Astrocyte of the hippocampus (primary cell): ENCODE data around the gene SLC43A2.

Experiments
- DNase-seq: peaks from one replicate; pipeline ENCODE4 v3.0.0; 2011; ENCODE audit warnings: low read depth, low spot score

SLC43A2 gene

GRCh38 chr17:1562176-1562643 lies 66.4 kb downstream of the SLC43A2 start:
- no peak for DNase-seq

- peak; percentile 66 for DNase-seq
Measured at GRCh38 chr17:1561420-1562175, 67.0 kb downstream of the SLC43A2 start.

GRCh38 chr17:1560858-1561355 lies 67.7 kb downstream of the SLC43A2 start:
- DNase-seq: no peak

GRCh38 chr17:1560101-1560857 lies 68.4 kb downstream of the SLC43A2 start:
- no peak for DNase-seq

GRCh38 chr17:1559047-1560043 lies 69.3 kb downstream of the SLC43A2 start:
- no peak for DNase-seq

- no peak for DNase-seq
Measured at GRCh38 chr17:1558401-1558800, 70.2 kb downstream of the SLC43A2 start.

GRCh38 chr17:1557355-1558095 lies 71.1 kb downstream of the SLC43A2 start:
- DNase-seq: no peak

- DNase-seq: no peak
Measured at GRCh38 chr17:1555651-1556471, 72.8 kb downstream of the SLC43A2 start.

GRCh38 chr17:1554751-1555540 lies 73.7 kb downstream of the SLC43A2 start:
- DNase-seq: no peak

- no peak for DNase-seq
Measured at GRCh38 chr17:1553354-1554266, 75.0 kb downstream of the SLC43A2 start.

- DNase-seq: no peak
Measured at GRCh38 chr17:1552932-1553331, 75.7 kb downstream of the SLC43A2 start.

- no peak for DNase-seq
Measured at GRCh38 chr17:1551741-1552140, 76.9 kb downstream of the SLC43A2 start.

- no peak for DNase-seq
Measured at GRCh38 chr17:1548032-1548431, 80.6 kb downstream of the SLC43A2 start.

- peak; percentile 11 for DNase-seq
Measured at GRCh38 chr17:1546292-1546922, 82.2 kb downstream of the SLC43A2 start.

GRCh38 chr17:1545618-1546017 lies 83.0 kb downstream of the SLC43A2 start:
- no peak for DNase-seq

GRCh38 chr17:1542316-1542715 lies 86.3 kb downstream of the SLC43A2 start:
- DNase-seq: no peak

GRCh38 chr17:1541367-1541904 lies 87.2 kb downstream of the SLC43A2 start:
- no peak for DNase-seq
